GM19468 (cell line): ENCODE results near the gene ASAP2.

Experiments
- ATAC-seq: cut with Tn5 transposase; IDR thresholded peaks from one replicate; pipeline ENCODE4 v1.9.1; 2021; ENCODE audit warnings: mild to moderate bottlenecking, moderate library complexity, moderate number of reproducible peaks; ENCODE audit not compliant: unreplicated experiment; ENCODE audit errors: extremely low read depth

The ASAP2 gene

GRCh38 chr2:9441556-9441955 lies 234.9 kb downstream of the ASAP2 start:
- no peak for ATAC-seq

GRCh38 chr2:9443526-9443925 lies 236.9 kb downstream of the ASAP2 start:
- no peak for ATAC-seq

- no peak for ATAC-seq
These were observed 238.5 kb downstream of the ASAP2 start for GRCh38 chr2:9445089-9445488.

- ATAC-seq: no peak
These were observed 244.6 kb downstream of the ASAP2 start for GRCh38 chr2:9451231-9451630.
